HEK293 (cell line): ENCODE measurements around the gene SLC25A1.

ENCODE experiments used
- CTCF ChIA-PET: fragments of 350-600 bp; formaldehyde crosslinking; extraction: SDS; loops from one replicate; lab custom pipeline; 2021; ENCODE audit warnings: antibody characterized with exemption; lab: Yijun Ruan, JAX
- POLR2A ChIA-PET: fragments of 300-600 bp; formaldehyde crosslinking; extraction: SDS; loops from one replicate; lab custom pipeline; 2020; ENCODE audit warnings: antibody characterized with exemption, inconsistent platforms; lab: Yijun Ruan, JAX
- H3K27ac ChIP-seq: fragments of 200-500 bp; sonication (Bioruptor generic); 2 replicates; pipeline ENCODE4 v1.5.1; 2014; ENCODE audit warnings: low read depth, low read length, control low read depth, inconsistent platforms; ENCODE audit errors: extremely low read depth
- H3K36me3 ChIP-seq, 2 experiments: fragments of 200-500 bp in 1 of 2; sonication (Bioruptor generic) in 1 of 2; 1 replicate in 1 of 2; 2 replicates in 1 of 2; pipeline ENCODE4 v1.5.1; 2014 to 2017; ENCODE audit warnings: inconsistent platforms in 2 of 2, low read length in 2 of 2; ENCODE audit not compliant: control insufficient read depth in 2 of 2, insufficient read depth in 1 of 2
- H3K4me1 ChIP-seq: fragments of 200-500 bp; sonication (Bioruptor generic); 2 replicates; pipeline ENCODE4 v1.5.1; 2014; ENCODE audit warnings: mild to moderate bottlenecking, low read length, inconsistent platforms; ENCODE audit not compliant: control insufficient read depth, insufficient read depth
- H3K4me3 ChIP-seq: 2 replicates; pipeline ENCODE4 v1.5.1; 2011; ENCODE audit warnings: low read depth, mild to moderate bottlenecking, control low read depth, low read length, moderate library complexity
- H3K9me3 ChIP-seq: fragments of 200-500 bp; sonication (Bioruptor generic); 2 replicates; pipeline ENCODE4 v1.5.1; 2014; ENCODE audit warnings: low read depth, low read length, inconsistent platforms; ENCODE audit not compliant: control insufficient read depth, insufficient read depth
- GLI2 ChIP-seq: fragments of 450-650 bp; formaldehyde crosslinking; IDR thresholded peaks from 2 replicates; pipeline ENCODE4; 2017; ENCODE audit warnings: missing biosample characterization, missing genetic modification characterization, low read depth, borderline replicate concordance
- MZF1 ChIP-seq: fragments of 450-650 bp; formaldehyde crosslinking; IDR thresholded peaks from 2 replicates; pipeline ENCODE4 v1.5.1; 2017; ENCODE audit warnings: missing biosample characterization, missing genetic modification characterization, borderline replicate concordance
- OVOL3 ChIP-seq: fragments of 450-650 bp; formaldehyde crosslinking; IDR thresholded peaks from 2 replicates; pipeline ENCODE4 v1.5.1; 2016; ENCODE audit warnings: missing biosample characterization, missing genetic modification characterization
- PRDM1 ChIP-seq: fragments of 450-650 bp; formaldehyde crosslinking; IDR thresholded peaks from 2 replicates; pipeline ENCODE4; 2016; ENCODE audit warnings: missing biosample characterization, missing genetic modification characterization
- PRDM10 ChIP-seq: fragments of 450-650 bp; formaldehyde crosslinking; IDR thresholded peaks from 2 replicates; pipeline ENCODE4 v1.5.1; 2016; ENCODE audit warnings: missing biosample characterization, missing genetic modification characterization
- PRDM6 ChIP-seq: fragments of 450-650 bp; formaldehyde crosslinking; IDR thresholded peaks from 2 replicates; pipeline ENCODE4 v1.5.1; 2017; ENCODE audit warnings: missing biosample characterization, missing genetic modification characterization
- REPIN1 ChIP-seq: fragments of 450-650 bp; formaldehyde crosslinking; IDR thresholded peaks from 2 replicates; pipeline ENCODE4 v1.5.1; 2017; ENCODE audit warnings: missing biosample characterization, missing genetic modification characterization, low read depth
- YY2 ChIP-seq: fragments of 450-650 bp; formaldehyde crosslinking; IDR thresholded peaks from 2 replicates; pipeline ENCODE4 v1.5.1; 2016; ENCODE audit warnings: missing biosample characterization, missing genetic modification characterization
- ZBTB17 ChIP-seq: fragments of 450-650 bp; formaldehyde crosslinking; IDR thresholded peaks from 2 replicates; pipeline ENCODE4 v1.5.1; 2016; ENCODE audit warnings: missing biosample characterization, missing genetic modification characterization
- ZBTB8A ChIP-seq: fragments of 450-650 bp; formaldehyde crosslinking; IDR thresholded peaks from 2 replicates; pipeline ENCODE4 v1.5.1; 2016; ENCODE audit warnings: missing biosample characterization, missing genetic modification characterization
- ZNF561 ChIP-seq: fragments of 450-650 bp; IDR thresholded peaks from 2 replicates; pipeline ENCODE4 v1.5.1; 2018; ENCODE audit warnings: missing biosample characterization, missing genetic modification characterization, borderline replicate concordance
- ZNF580 ChIP-seq: fragments of 450-650 bp; formaldehyde crosslinking; IDR thresholded peaks from 2 replicates; pipeline ENCODE4 v1.5.1; 2016; ENCODE audit warnings: missing biosample characterization, missing genetic modification characterization
- ZNF670 ChIP-seq: fragments of 450-650 bp; formaldehyde crosslinking; IDR thresholded peaks from 2 replicates; pipeline ENCODE4 v1.5.1; 2016; ENCODE audit warnings: missing biosample characterization, missing genetic modification characterization, low read depth
- ZNF830 ChIP-seq: fragments of 450-650 bp; IDR thresholded peaks from 2 replicates; pipeline ENCODE4 v1.5.0; 2018; ENCODE audit warnings: missing biosample characterization, missing genetic modification characterization, low read depth, mild to moderate bottlenecking, moderate library complexity
- ZXDB ChIP-seq: fragments of 450-650 bp; formaldehyde crosslinking; IDR thresholded peaks from 2 replicates; pipeline ENCODE4 v1.5.1; 2016; ENCODE audit warnings: missing biosample characterization, missing genetic modification characterization
- TF ChIP-seq, protein P1 (sequence below): fragments of 450-650 bp; formaldehyde crosslinking; conservative IDR thresholded peaks from 2 replicates; pipeline ENCODE4 v1.5.1; 2016; ENCODE audit warnings: low read depth, missing biosample characterization, missing genetic modification characterization
- TF ChIP-seq, protein P2 (sequence below): fragments of 450-650 bp; formaldehyde crosslinking; IDR thresholded peaks from 2 replicates; pipeline ENCODE4 v1.5.1; 2016; ENCODE audit warnings: missing biosample characterization, missing genetic modification characterization

The SLC25A1 gene

DNA sequence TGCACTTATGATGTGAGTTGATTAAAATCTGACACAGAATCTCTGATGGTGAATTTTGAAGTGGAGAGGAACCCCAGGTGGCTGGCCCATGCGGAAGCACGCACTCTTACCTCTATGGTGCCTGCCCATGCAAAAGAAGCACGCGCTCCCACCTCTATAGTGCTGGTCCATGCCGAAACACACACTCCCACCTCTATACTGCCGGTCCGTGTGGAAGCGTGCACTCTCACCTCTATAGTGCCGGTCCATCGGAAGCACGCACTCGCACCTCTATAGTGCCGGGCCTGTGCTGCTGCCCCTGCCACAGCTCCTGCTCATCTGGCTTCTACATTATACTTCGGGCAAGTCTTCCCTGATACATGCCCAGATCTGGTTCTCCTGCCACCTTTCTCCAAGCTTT, 36.8 kb upstream of the SLC25A1 start:
- Histone ChIP-seq H3K4me1 (peaks cover 4% of the 10 kb centered on the region; the same call in 1 of the 2 replicates), H3K36me3 (peaks cover 0 to 31% of the 10 kb centered on the region in 2 experiments; a peak in 1 of 3 replicates), H3K4me3 (no peak overlapping the region), H3K9me3 (no peaks in the 10 kb centered on the region), H3K27ac (no peak overlapping the region)
- TF ChIP-seq YY2 (tag by site-specific recombination) (no peak), ZNF561 (tag by site-specific recombination) (no peak), PRDM1 (tag by site-specific recombination) (no peak), ZNF830 (tag by site-specific recombination) (no peak), ZXDB (tag by site-specific recombination) (no peak), GLI2 (tag by site-specific recombination) (no peak), PRDM6 (tag by site-specific recombination) (no peak), ZNF670 (no peak), MZF1 (no peak), ZBTB8A (tag by site-specific recombination) (no peak), ZBTB17 (tag by site-specific recombination) (no peak), REPIN1 (tag by site-specific recombination) (no peak), ZNF580 (tag by site-specific recombination) (no peak), PRDM10 (tag by site-specific recombination) (no peak), OVOL3 (tag by site-specific recombination) (no peak)
- TF ChIP-seq, protein P1, sequence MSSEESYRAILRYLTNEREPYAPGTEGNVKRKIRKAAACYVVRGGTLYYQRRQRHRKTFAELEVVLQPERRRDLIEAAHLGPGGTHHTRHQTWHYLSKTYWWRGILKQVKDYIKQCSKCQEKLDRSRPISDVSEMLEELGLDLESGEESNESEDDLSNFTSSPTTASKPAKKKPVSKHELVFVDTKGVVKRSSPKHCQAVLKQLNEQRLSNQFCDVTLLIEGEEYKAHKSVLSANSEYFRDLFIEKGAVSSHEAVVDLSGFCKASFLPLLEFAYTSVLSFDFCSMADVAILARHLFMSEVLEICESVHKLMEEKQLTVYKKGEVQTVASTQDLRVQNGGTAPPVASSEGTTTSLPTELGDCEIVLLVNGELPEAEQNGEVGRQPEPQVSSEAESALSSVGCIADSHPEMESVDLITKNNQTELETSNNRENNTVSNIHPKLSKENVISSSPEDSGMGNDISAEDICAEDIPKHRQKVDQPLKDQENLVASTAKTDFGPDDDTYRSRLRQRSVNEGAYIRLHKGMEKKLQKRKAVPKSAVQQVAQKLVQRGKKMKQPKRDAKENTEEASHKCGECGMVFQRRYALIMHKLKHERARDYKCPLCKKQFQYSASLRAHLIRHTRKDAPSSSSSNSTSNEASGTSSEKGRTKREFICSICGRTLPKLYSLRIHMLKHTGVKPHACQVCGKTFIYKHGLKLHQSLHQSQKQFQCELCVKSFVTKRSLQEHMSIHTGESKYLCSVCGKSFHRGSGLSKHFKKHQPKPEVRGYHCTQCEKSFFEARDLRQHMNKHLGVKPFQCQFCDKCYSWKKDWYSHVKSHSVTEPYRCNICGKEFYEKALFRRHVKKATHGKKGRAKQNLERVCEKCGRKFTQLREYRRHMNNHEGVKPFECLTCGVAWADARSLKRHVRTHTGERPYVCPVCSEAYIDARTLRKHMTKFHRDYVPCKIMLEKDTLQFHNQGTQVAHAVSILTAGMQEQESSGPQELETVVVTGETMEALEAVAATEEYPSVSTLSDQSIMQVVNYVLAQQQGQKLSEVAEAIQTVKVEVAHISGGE (tag by site-specific recombination), result no peak
- TF ChIP-seq, protein P2, sequence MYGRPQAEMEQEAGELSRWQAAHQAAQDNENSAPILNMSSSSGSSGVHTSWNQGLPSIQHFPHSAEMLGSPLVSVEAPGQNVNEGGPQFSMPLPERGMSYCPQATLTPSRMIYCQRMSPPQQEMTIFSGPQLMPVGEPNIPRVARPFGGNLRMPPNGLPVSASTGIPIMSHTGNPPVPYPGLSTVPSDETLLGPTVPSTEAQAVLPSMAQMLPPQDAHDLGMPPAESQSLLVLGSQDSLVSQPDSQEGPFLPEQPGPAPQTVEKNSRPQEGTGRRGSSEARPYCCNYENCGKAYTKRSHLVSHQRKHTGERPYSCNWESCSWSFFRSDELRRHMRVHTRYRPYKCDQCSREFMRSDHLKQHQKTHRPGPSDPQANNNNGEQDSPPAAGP, result no peak
- CTCF ChIA-PET, result interaction anchor here (0.9 kb wide), 2 partner anchors 36 to 104 kb away, joined by 4 to 8 read pairs; no protein-coding TSS in a partner anchor
- POLR2A ChIA-PET, result no interaction called here
